ENCODE results near the gene CACNA1G.
A peak's percentile ranks its signal among the peaks of the same experiment; 100 is the strongest.

DNA sequence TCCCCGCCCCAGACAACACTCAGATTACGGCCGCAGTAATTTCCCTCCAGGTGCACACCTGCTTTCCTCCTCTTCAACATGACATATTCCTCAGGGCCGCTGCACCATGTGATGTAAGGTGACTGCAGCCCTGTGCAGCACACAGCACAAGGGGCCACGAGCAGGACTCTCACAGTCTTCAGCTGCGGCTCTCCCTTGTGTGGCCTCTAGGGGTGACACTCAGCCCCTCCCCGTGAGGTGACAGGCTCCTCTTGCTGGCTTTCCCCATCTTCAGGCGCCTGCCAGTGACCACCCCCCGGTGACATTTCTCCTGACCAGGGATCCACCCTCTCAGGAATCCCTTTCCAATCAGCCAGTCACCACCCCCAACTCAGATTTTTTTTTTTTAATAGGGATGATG is 42.8 kb downstream of the CACNA1G start:
- TF ChIP-seq POLR2A (IDR thresholded peaks at IDR 0.05; ENCODE audit: low read depth, low read length) (no peak), EZH2 (IDR thresholded peaks at IDR 0.05; ENCODE audit: borderline replicate concordance, low read depth, low read length, severe bottlenecking) (no peak)
- TF ChIP-seq, protein P1, sequence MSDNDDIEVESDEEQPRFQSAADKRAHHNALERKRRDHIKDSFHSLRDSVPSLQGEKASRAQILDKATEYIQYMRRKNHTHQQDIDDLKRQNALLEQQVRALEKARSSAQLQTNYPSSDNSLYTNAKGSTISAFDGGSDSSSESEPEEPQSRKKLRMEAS (IDR thresholded peaks at IDR 0.05; ENCODE audit: insufficient read depth, insufficient read length): no peak
- TF ChIP-seq, protein P2, sequence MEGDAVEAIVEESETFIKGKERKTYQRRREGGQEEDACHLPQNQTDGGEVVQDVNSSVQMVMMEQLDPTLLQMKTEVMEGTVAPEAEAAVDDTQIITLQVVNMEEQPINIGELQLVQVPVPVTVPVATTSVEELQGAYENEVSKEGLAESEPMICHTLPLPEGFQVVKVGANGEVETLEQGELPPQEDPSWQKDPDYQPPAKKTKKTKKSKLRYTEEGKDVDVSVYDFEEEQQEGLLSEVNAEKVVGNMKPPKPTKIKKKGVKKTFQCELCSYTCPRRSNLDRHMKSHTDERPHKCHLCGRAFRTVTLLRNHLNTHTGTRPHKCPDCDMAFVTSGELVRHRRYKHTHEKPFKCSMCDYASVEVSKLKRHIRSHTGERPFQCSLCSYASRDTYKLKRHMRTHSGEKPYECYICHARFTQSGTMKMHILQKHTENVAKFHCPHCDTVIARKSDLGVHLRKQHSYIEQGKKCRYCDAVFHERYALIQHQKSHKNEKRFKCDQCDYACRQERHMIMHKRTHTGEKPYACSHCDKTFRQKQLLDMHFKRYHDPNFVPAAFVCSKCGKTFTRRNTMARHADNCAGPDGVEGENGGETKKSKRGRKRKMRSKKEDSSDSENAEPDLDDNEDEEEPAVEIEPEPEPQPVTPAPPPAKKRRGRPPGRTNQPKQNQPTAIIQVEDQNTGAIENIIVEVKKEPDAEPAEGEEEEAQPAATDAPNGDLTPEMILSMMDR (IDR thresholded peaks at IDR 0.05; ENCODE audit: extremely low read depth in 1 of 2, insufficient read depth in 1 of 2, low read depth in 1 of 2, low read length in 2 of 2): peak in 1 of 2 donors; percentile 29

Data from endothelial cell of umbilical vein (primary cell).